Gastrocnemius medialis (tissue), 4 donors: ENCODE measurements around the gene KDM4C.

Experiments used
- CTCF ChIP-seq, 5 experiments: fragments of 450-650 bp in 3 of 5; fragments of 200-600 bp in 2 of 5; sonication (generic) in 2 of 5; IDR thresholded peaks in 4 of 5; conservative IDR thresholded peaks in 1 of 5; 1 replicate in 4 of 5; 2 replicates in 1 of 5; pipeline ENCODE4 v1.5.1; 2016 to 2019; ENCODE audit warnings: antibody characterized with exemption in 5 of 5, mild to moderate bottlenecking in 3 of 5, moderate library complexity in 3 of 5
- POLR2A ChIP-seq, 2 donors: fragments of 450-650 bp; IDR thresholded peaks; one replicate each; pipeline ENCODE4 v1.6.1; 2017; ENCODE audit warnings: antibody characterized with exemption in 2 of 2, mild to moderate bottlenecking in 2 of 2, moderate library complexity in 2 of 2

DNA sequence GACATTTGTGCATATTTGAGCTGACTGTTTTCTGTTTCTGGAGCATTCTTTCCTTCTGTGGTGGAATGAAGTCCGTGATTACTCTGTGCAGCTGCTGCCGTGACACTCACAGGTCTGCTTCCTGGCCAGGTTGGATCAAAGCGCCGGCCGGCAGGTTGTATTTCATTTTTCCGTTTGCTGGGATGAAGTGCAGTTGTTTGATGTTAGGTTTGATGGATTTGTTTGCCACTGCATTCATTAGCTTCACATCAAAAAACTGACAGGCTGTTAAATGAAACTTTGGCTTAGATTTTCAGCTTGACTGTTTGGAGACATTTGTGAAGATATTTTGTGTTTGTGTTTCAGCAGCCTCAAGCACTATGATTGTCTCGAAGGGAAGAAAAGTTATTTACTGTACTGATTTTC lies 140.1 kb downstream of the KDM4C start:
- no peak for TF ChIP-seq POLR2A (IDR thresholded peaks at IDR 0.05)
- TF ChIP-seq CTCF (IDR thresholded peaks at IDR 0.05 in 4 of 5, conservative IDR thresholded peaks at IDR 0.05 in 1 of 5) = no peak
